ENCODE measurements around the gene PSMD1. TPM values are rescaled to one million over a fixed set of nuclear protein-coding genes. Genes with fewer than 3 reads are reported as not detected.

The PSMD1 gene
- total RNA-seq, 2 donors from 2014 or later = 47.1 to 73.1 TPM

DNA sequence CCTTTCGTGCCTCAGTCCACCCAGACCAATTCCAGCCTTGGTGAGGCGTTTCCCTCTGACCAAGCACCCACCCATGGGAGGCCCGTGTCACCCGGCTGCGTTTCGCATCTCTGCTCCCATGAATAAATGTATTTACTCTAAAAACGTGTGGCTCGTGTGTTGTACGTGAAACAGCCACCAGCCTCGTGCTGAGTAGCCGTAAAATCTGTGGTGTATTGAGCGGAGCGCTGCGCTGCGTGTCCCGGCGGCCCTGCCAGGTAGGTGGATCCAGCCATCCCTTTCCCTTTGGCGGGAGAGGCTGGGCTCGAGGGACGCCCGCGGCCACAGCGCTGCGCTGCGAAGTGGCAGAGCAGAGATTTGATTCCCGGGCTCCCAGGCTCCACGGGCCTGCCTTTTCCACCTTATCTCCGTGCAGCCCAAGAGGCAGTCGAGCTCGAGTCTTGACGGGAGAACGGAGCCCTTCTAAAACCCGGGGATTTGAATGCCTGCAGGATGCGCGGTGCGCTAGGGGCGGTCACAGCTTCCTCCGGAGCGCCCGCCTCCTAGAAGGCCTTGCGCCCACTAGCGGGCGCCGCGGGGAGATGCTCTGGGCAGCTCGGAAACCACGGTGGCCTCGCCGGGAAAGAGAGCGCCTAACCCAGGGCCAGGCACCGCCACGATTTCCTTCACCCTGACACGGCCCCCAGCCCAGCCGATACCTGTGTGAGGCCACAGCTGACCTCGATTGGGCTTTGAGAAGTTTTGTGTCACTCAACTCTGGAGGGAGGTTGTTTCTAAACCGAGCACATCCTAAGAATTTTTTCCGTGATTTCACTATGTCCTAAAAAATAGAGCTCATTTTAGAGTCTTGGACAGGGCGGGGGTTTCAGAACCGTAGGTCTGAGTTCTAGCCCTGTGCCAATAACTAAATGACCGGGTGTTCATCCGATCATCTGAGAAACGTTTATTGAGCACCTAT is 3.9 kb upstream of the PSMD1 start:
- WGBS = 8% methylated on average over 53 of the region's 62 CpGs
- Histone ChIP-seq H3K9me3 (no peaks in the 10 kb centered on the region), H3K4me1 (replicated peaks) (peaks cover 4% of the 10 kb centered on the region), H3K4me3 (peak overlapping the region; percentile 39 to 43), H3K27ac (peak overlapping the region in 1 of 2 donors; percentile 27), H3K36me3 (no peaks in the 10 kb centered on the region), H3K27me3 (replicated peaks; ENCODE audit: insufficient read depth) (no peaks in the 10 kb centered on the region)
- peak; percentile 68 for DNase-seq (ENCODE audit: low spot score)
- intact Hi-C loops (cut with DNase I) = loop anchor here (2.0 kb wide), 1 partner anchor 228 kb away; no protein-coding TSS in a partner anchor
- TF ChIP-seq POLR2AphosphoS5 (IDR thresholded peaks at IDR 0.05) = peak; percentile 63
- TF ChIP-seq, protein P1, sequence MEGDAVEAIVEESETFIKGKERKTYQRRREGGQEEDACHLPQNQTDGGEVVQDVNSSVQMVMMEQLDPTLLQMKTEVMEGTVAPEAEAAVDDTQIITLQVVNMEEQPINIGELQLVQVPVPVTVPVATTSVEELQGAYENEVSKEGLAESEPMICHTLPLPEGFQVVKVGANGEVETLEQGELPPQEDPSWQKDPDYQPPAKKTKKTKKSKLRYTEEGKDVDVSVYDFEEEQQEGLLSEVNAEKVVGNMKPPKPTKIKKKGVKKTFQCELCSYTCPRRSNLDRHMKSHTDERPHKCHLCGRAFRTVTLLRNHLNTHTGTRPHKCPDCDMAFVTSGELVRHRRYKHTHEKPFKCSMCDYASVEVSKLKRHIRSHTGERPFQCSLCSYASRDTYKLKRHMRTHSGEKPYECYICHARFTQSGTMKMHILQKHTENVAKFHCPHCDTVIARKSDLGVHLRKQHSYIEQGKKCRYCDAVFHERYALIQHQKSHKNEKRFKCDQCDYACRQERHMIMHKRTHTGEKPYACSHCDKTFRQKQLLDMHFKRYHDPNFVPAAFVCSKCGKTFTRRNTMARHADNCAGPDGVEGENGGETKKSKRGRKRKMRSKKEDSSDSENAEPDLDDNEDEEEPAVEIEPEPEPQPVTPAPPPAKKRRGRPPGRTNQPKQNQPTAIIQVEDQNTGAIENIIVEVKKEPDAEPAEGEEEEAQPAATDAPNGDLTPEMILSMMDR (IDR thresholded peaks at IDR 0.05) = peak; percentile 50 to 87 (median 79)
- no peak for TF ChIP-seq POLR2A (IDR thresholded peaks at IDR 0.05)

DNA sequence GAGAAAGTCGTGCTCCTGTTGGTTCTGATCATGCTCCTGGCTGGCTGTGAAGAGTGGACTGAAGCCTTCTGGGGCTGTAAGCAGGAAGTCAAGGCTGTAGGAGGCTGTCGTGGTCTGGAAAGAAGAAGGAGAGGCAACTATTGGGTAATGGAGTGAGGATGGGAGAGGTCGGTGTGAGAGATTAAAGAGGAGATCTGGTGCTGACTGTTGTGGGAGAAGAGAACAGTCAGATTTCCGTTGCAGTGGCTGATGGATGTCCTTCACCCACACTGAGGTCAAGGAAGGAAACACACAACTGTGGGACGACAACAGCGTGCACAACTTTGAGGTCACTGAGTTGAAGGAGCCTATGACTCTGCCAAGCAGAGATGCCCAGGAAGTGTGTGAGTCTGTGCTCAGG is 2.8 kb upstream of the PSMD1 start:
- TF ChIP-seq, protein P1 (IDR thresholded peaks at IDR 0.05) = no peak
- no peak for TF ChIP-seq POLR2A (IDR thresholded peaks at IDR 0.05)
- no peak for TF ChIP-seq POLR2AphosphoS5 (IDR thresholded peaks at IDR 0.05)
- no peak overlapping the region for H3K27ac ChIP-seq
- H3K36me3 ChIP-seq = no peaks in the 10 kb centered on the region
- no peak for DNase-seq (ENCODE audit: low spot score)
- intact Hi-C loops (cut with DNase I) = loop anchor here (2.0 kb wide), 1 partner anchor 229 kb away; no protein-coding TSS in a partner anchor
- H3K4me1 ChIP-seq (replicated peaks) = peaks cover 4% of the 10 kb centered on the region
- H3K9me3 ChIP-seq = no peaks in the 10 kb centered on the region
- no peaks in the 10 kb centered on the region for H3K27me3 ChIP-seq (replicated peaks; ENCODE audit: insufficient read depth)
- H3K4me3 ChIP-seq = no peak overlapping the region
- 88% methylated on average over 6 of the region's 6 CpGs for WGBS

DNA sequence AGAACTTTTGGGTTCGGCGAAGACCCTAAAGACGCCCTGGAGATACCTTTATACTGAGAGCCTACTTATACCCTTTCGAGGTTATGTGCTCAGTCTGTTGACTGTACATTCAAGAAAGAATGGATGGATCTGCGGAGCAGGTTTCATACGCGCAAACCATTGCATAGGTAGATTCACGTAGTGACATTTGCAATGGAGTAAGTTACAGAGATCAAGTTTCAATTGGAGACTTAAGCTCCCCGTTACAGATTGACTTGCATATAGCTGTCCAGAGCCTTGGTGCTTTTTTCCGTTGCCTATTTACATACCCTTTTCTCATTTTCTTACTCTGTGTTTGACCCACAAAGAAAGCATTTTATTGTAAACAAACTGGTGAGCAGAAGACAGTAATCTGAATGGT is 923 bp downstream of the PSMD1 start:
- Histone ChIP-seq H3K27me3 (replicated peaks; ENCODE audit: insufficient read depth) (no peaks in the 10 kb centered on the region), H3K4me3 (peak overlapping the region; percentile 68 to 69), H3K9me3 (no peaks in the 10 kb centered on the region), H3K36me3 (no peaks in the 10 kb centered on the region), H3K27ac (peak overlapping the region in 1 of 2 donors; percentile 87), H3K4me1 (replicated peaks) (no peaks in the 10 kb centered on the region)
- intact Hi-C loops (cut with DNase I) = no loop called here
- WGBS = 3% methylated on average over 10 of the region's 10 CpGs
- no peak for DNase-seq (ENCODE audit: low spot score)
- TF ChIP-seq POLR2A (IDR thresholded peaks at IDR 0.05) = no peak
- TF ChIP-seq, protein P1 (IDR thresholded peaks at IDR 0.05) = no peak
- TF ChIP-seq POLR2AphosphoS5 (IDR thresholded peaks at IDR 0.05) = no peak

DNA sequence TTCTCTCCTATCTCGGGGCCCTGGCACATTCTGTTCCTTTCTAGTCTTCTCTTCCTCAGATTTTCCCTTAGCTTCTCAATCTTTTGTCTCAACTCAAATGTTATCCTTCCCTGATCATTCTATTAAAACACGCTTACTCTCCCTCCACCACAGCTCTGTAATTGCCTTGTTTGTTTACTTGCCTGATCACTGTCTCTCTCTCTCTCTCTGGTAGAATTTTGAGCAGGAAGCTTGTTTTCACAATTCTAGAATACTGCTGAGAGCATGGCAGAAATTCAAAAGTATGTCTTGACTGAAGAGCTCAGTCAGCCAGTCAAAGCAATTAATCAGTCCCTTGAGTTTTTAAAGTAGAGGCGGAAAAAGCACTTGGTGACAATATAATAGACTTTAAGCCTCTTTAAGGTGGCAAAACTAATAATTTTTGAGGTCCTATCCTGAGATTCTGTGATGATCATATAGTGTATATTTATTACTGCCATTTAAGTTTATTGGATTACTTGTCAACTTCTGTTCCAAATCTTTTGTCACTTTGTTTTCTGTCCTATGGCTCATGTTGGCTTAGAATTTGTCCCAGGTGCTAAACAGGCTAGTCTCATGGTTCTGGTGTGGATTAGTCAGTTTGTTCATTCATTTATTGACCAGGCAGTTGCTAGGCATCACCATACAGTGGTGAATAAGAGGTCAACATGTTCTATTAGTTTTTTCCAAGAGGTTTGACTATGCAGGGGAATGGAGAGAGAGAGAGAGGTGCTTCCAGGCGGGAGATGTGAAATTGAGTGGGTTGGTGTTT is 2.3 kb downstream of the PSMD1 start:
- H3K36me3 ChIP-seq = peaks cover 0 to 5% of the 10 kb centered on the region in 2 donors
- no peak overlapping the region for H3K27ac ChIP-seq
- 73% methylated on average over 4 of the region's 4 CpGs for WGBS
- TF ChIP-seq POLR2A (IDR thresholded peaks at IDR 0.05) (no peak), POLR2AphosphoS5 (IDR thresholded peaks at IDR 0.05) (no peak)
- TF ChIP-seq, protein P1 (IDR thresholded peaks at IDR 0.05) = no peak
- no peaks in the 10 kb centered on the region for H3K27me3 ChIP-seq (replicated peaks; ENCODE audit: insufficient read depth)
- H3K4me3 ChIP-seq = no peak overlapping the region
- no peak for DNase-seq (ENCODE audit: low spot score)
- no peaks in the 10 kb centered on the region for H3K9me3 ChIP-seq
- H3K4me1 ChIP-seq (replicated peaks) = no peaks in the 10 kb centered on the region
- intact Hi-C loops (cut with DNase I) = no loop called here

All from prostate gland (tissue), 2 donors.